GM19351 (cell line): Measurements from ENCODE around the gene TM7SF3.
"Not testable (repeated sequence)": the region's sequence is repeated elsewhere in the genome, so short reads cannot be mapped to it uniquely, and the experiment has no call there.

Experiments
- ATAC-seq: cut with Tn5 transposase; IDR thresholded peaks from one replicate; pipeline ENCODE4 v1.9.1; 2021; ENCODE audit warnings: mild to moderate bottlenecking, moderate library complexity; ENCODE audit not compliant: unreplicated experiment

The TM7SF3 gene

GRCh38 chr12:27014085-27014858, at the start of gene TM7SF3:
TM7SF3 (minus strand) TSS chr12:27014384; CDS start chr12:27014168, 216 bp downstream.
- peak; percentile 87 for ATAC-seq

GRCh38 chr12:27063250-27063851, 49.2 kb upstream of the TM7SF3 start:
- no peak for ATAC-seq

GRCh38 chr12:27061317-27061716, 47.1 kb upstream of the TM7SF3 start:
- no peak for ATAC-seq

- ATAC-seq, result no peak
These were observed 46.6 kb upstream of the TM7SF3 start for GRCh38 chr12:27060740-27061139.

GRCh38 chr12:27057543-27057942, 43.4 kb upstream of the TM7SF3 start:
- no peak for ATAC-seq

GRCh38 chr12:27055966-27056365, 41.8 kb upstream of the TM7SF3 start:
- ATAC-seq, result no peak

GRCh38 chr12:27052742-27053141, 38.6 kb upstream of the TM7SF3 start:
- ATAC-seq, result no peak

- no peak for ATAC-seq
These were observed 38.0 kb upstream of the TM7SF3 start for GRCh38 chr12:27052176-27052575.

GRCh38 chr12:27048822-27049752, 34.9 kb upstream of the TM7SF3 start:
- no peak for ATAC-seq

GRCh38 chr12:27042018-27042417, 27.8 kb upstream of the TM7SF3 start:
- ATAC-seq, result not testable (repeated sequence)

- ATAC-seq, result not testable (repeated sequence)
These were observed 26.5 kb upstream of the TM7SF3 start for GRCh38 chr12:27040637-27041036.

- no peak for ATAC-seq
These were observed 20.6 kb upstream of the TM7SF3 start for GRCh38 chr12:27034607-27035293.

- no peak for ATAC-seq
These were observed 18.5 kb upstream of the TM7SF3 start for GRCh38 chr12:27032679-27033078.

- no peak for ATAC-seq
These were observed 17.3 kb upstream of the TM7SF3 start for GRCh38 chr12:27031531-27031930.

GRCh38 chr12:27026257-27026656, 12.1 kb upstream of the TM7SF3 start:
- no peak for ATAC-seq

GRCh38 chr12:27025116-27025515, 10.9 kb upstream of the TM7SF3 start:
- ATAC-seq, result no peak

GRCh38 chr12:27024291-27024690, 10.1 kb upstream of the TM7SF3 start:
- no peak for ATAC-seq

- no peak for ATAC-seq
These were observed 6.6 kb upstream of the TM7SF3 start for GRCh38 chr12:27020761-27021160.

GRCh38 chr12:27018037-27018436, 3.9 kb upstream of the TM7SF3 start:
- no peak for ATAC-seq

GRCh38 chr12:27017163-27017823, 3.1 kb upstream of the TM7SF3 start:
- not testable (repeated sequence) for ATAC-seq
